IMR-90 (cell line): ENCODE results near the gene ELAVL4. TPM values are rescaled to one million over a fixed set of nuclear protein-coding genes. Genes with fewer than 3 reads are reported as not detected.

ENCODE experiments used
- ATAC-seq: fragments of 200-7000 bp; cut with Tn5 transposase; 2 replicates; pipeline ENCODE4 v1.9.1; 2020; ENCODE audit warnings: low read depth, mild to moderate bottlenecking, moderate library complexity
- BruUV-seq: library from RNA; stranded (reverse); fragments of 400-500 nt; replicated peaks from 2 replicates; lab custom pipeline; 2021; lab: Mats Ljungman, UMichigan
- CTCF ChIA-PET: fragments of 300-600 bp; formaldehyde crosslinking; extraction: SDS; loops from one replicate; lab custom pipeline; 2021; ENCODE audit warnings: antibody characterized with exemption; lab: Yijun Ruan, JAX
- POLR2A ChIA-PET: fragments of 300-600 bp; sonication (Branson Sonifier 250); formaldehyde crosslinking; loops from one replicate; lab custom pipeline; 2022; ENCODE audit warnings: antibody characterized with exemption; ENCODE audit not compliant: unreplicated experiment; lab: Charles Lee
- DNase-seq: peaks from one replicate; pipeline ENCODE4 v3.0.0; 2013
- H2AFZ ChIP-seq: replicated peaks from 2 replicates; pipeline ENCODE3; 2013; ENCODE audit warnings: low read length, mild to moderate bottlenecking; ENCODE audit not compliant: poor library complexity
- H2AK5ac ChIP-seq: 2 replicates; pipeline ENCODE4 v1.6.1; 2013; ENCODE audit warnings: low read depth, low read length, inconsistent platforms
- H2AK9ac ChIP-seq: replicated peaks from 2 replicates; pipeline ENCODE3; 2013; ENCODE audit warnings: mild to moderate bottlenecking, low read depth, low read length, moderate library complexity; ENCODE audit not compliant: poor library complexity
- H2BK120ac ChIP-seq: 2 replicates; pipeline ENCODE4 v1.6.1; 2013; ENCODE audit warnings: low read depth, low read length, inconsistent platforms
- H2BK15ac ChIP-seq: 3 replicates; pipeline ENCODE4 v1.6.1; 2013; ENCODE audit warnings: low read depth, low read length, inconsistent platforms
- H2BK20ac ChIP-seq: 2 replicates; pipeline ENCODE4 v1.6.1; 2013; ENCODE audit warnings: low read depth, mild to moderate bottlenecking, inconsistent platforms, low read length, moderate library complexity
- H2BK5ac ChIP-seq: 2 replicates; pipeline ENCODE4 v1.6.1; 2013; ENCODE audit warnings: mild to moderate bottlenecking, low read depth, low read length, inconsistent platforms; ENCODE audit not compliant: poor library complexity, severe bottlenecking
- H3K14ac ChIP-seq: replicated peaks from 2 replicates; pipeline ENCODE4 v1.6.1; 2013; ENCODE audit warnings: low read depth, low read length, inconsistent platforms
- H3K18ac ChIP-seq: 2 replicates; pipeline ENCODE4 v1.6.1; 2013; ENCODE audit warnings: low read depth, low read length, control low read depth
- H3K23ac ChIP-seq: 2 replicates; pipeline ENCODE4 v1.6.1; 2013; ENCODE audit warnings: low read depth, low read length, inconsistent platforms
- H3K27ac ChIP-seq: 2 replicates; pipeline ENCODE4 v1.5.1; 2013; ENCODE audit warnings: mild to moderate bottlenecking, control low read depth, low read length; ENCODE audit not compliant: insufficient read depth
- H3K27me3 ChIP-seq: 2 replicates; pipeline ENCODE4 v1.6.1; 2013; ENCODE audit warnings: low read length; ENCODE audit not compliant: control insufficient read depth, insufficient read depth
- H3K36me3 ChIP-seq: 2 replicates; pipeline ENCODE4 v1.6.1; 2013; ENCODE audit warnings: low read length, mixed read lengths; ENCODE audit not compliant: control insufficient read depth, insufficient read depth
- H3K4ac ChIP-seq: 2 replicates; pipeline ENCODE4 v1.6.1; 2013; ENCODE audit warnings: low read depth, low read length, inconsistent platforms
- H3K4me1 ChIP-seq: 2 replicates; pipeline ENCODE4 v1.6.1; 2013; ENCODE audit warnings: low read length, mixed read lengths; ENCODE audit not compliant: control insufficient read depth, insufficient read depth
- H3K4me2 ChIP-seq: 2 replicates; pipeline ENCODE4 v1.6.1; 2013; ENCODE audit warnings: low read depth, mild to moderate bottlenecking, control low read depth, low read length, moderate library complexity
- H3K4me3 ChIP-seq: 2 replicates; pipeline ENCODE4 v1.5.1; 2013; ENCODE audit warnings: low read depth, mild to moderate bottlenecking, control low read depth, low read length, moderate library complexity; ENCODE audit not compliant: insufficient read depth
- H3K56ac ChIP-seq: 2 replicates; pipeline ENCODE4 v1.6.1; 2013; ENCODE audit warnings: low read length, inconsistent platforms; ENCODE audit not compliant: insufficient read depth; ENCODE audit errors: extremely low read depth
- H3K79me1 ChIP-seq, 2 experiments: 2 replicates each; pipeline ENCODE4 v1.6.1; 2013; ENCODE audit warnings: low read length in 2 of 2, inconsistent platforms in 1 of 2, low read depth in 1 of 2
- H3K9ac ChIP-seq: 2 replicates; pipeline ENCODE4 v1.6.1; 2013; ENCODE audit warnings: low read depth, low read length, control low read depth
- H3K9me1 ChIP-seq: 2 replicates; pipeline ENCODE4 v1.6.1; 2013; ENCODE audit warnings: low read length, inconsistent platforms; ENCODE audit not compliant: insufficient read depth
- H3K9me3 ChIP-seq: 2 replicates; pipeline ENCODE4 v1.6.1; 2013; ENCODE audit warnings: low read length; ENCODE audit not compliant: control insufficient read depth, insufficient read depth
- H4K20me1 ChIP-seq: 2 replicates; pipeline ENCODE4 v1.6.1; 2013; ENCODE audit warnings: low read length, inconsistent platforms; ENCODE audit not compliant: insufficient read depth
- H4K5ac ChIP-seq: 2 replicates; pipeline ENCODE4 v1.6.1; 2013; ENCODE audit warnings: mild to moderate bottlenecking, low read depth, low read length, control low read depth
- H4K8ac ChIP-seq, 2 experiments: 2 replicates each; pipeline ENCODE4 v1.6.1; 2013; ENCODE audit warnings: low read depth in 2 of 2, low read length in 2 of 2, control low read depth in 1 of 2, inconsistent platforms in 1 of 2
- H4K91ac ChIP-seq: 2 replicates; pipeline ENCODE4 v1.6.1; 2013; ENCODE audit warnings: low read depth, low read length, inconsistent platforms; ENCODE audit not compliant: insufficient read depth
- CEBPB ChIP-seq: IDR thresholded peaks from 2 replicates; pipeline ENCODE4 v1.6.1; 2012; ENCODE audit warnings: low read depth, low read length, improper control_type of control experiment
- FOS ChIP-seq: fragments of 150-350 bp; IDR thresholded peaks from 2 replicates; pipeline ENCODE4 v1.6.1; 2016; ENCODE audit warnings: low read depth, low read length
- MAZ ChIP-seq: IDR thresholded peaks from 2 replicates; pipeline ENCODE4 v1.6.1; 2012; ENCODE audit warnings: low read depth, mild to moderate bottlenecking, low read length, improper control_type of control experiment, moderate library complexity, borderline replicate concordance
- MXI1 ChIP-seq: IDR thresholded peaks from 2 replicates; pipeline ENCODE4 v1.6.1; 2012; ENCODE audit warnings: low read depth, mild to moderate bottlenecking, low read length, moderate library complexity, borderline replicate concordance
- NFE2L2 ChIP-seq: fragments of 150-350 bp; IDR thresholded peaks from 2 replicates; pipeline ENCODE4 v1.6.1; 2016; ENCODE audit warnings: low read depth, mild to moderate bottlenecking, low read length
- RAD21 ChIP-seq: IDR thresholded peaks from 2 replicates; pipeline ENCODE4 v1.6.1; 2012; ENCODE audit warnings: low read length, improper control_type of control experiment
- RFX5 ChIP-seq: IDR thresholded peaks from 2 replicates; pipeline ENCODE4 v1.8.0; 2012; ENCODE audit warnings: low read depth, mild to moderate bottlenecking, low read length, moderate library complexity
- WGBS, 2 experiments: methylation state at CpG; one replicate each; pipeline versions ENCODE4 v1.1.5 to v1.1.7; 2013; ENCODE audit warnings: missing lambda C conversion rate in 2 of 2; ENCODE audit not compliant: insufficient read length in 1 of 2; ENCODE audit errors: extremely low coverage in 2 of 2; 5-methylcytosine and 5-hydroxymethylcytosine counted together
- dilution Hi-C: fragments of 300-500 bp; cut with HindIII; formaldehyde crosslinking; loops from one replicate; pipeline ENCODE4 v1.14.3; 2018; ENCODE audit warnings: low sequenced_read_pairs; ENCODE audit not compliant: unreplicated experiment
- in situ Hi-C: fragments of 300-500 bp; cut with MboI; formaldehyde crosslinking; loops from 3 replicates; pipeline ENCODE4 v1.14.3; 2019; ENCODE audit warnings: low sequenced_read_pairs, inconsistent platforms, mixed read lengths
- intact Hi-C: fragments of 100-400 bp; cut with micrococcal nuclease; formaldehyde crosslinking; loops from 2 replicates; pipeline ENCODE4 v1.10.0; 2022
- polyA plus RNA-seq, 3 experiments: library from polyadenylated mRNA; depleted of rRNA; stranded (reverse); fragments of >200 nt; gene quantifications; 2 replicates each; pipeline ENCODE4 v1.2.3, GENCODE V29; 2012; ENCODE audit warnings: low replicate concordance in 1 of 3
- total RNA-seq: library from RNA; depleted of rRNA; stranded (reverse); fragments of >200 nt; gene quantifications from 2 replicates; pipeline ENCODE4 v1.2.3, GENCODE V29; 2012
- TF ChIP-seq, protein P1 (sequence below): conservative IDR thresholded peaks from 2 replicates; pipeline ENCODE4 v1.5.1; 2012; ENCODE audit warnings: mild to moderate bottlenecking, low read depth, low read length, improper control_type of control experiment
- TF ChIP-seq, protein P2 (sequence below): fragments of 150-350 bp; IDR thresholded peaks from 2 replicates; pipeline ENCODE4 v1.6.1; 2016; ENCODE audit warnings: low read depth, mild to moderate bottlenecking, low read length, moderate library complexity, borderline replicate concordance

The ELAVL4 gene
- total and polyA plus RNA-seq, 2 of the 4 experiments (the other 2 are of a cell fraction), result not detected

DNA sequence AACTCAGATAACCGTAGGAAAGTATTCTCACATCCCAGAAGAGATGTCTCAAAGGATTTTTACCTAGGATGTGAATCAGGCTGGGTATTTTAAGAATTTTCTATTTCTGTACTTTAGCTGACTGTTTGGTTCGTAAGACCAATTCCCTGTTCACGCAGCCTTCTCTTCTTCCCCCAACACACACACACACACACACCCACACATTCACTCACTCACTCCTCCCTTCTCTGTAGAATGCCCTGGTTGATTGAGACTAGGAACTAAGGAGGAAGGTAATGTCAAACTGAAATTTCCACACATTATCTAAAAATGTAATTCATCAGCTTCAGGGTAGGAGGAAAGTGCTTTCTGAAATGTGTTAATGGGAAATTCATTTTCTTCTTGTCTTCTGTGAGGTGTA lies 43.5 kb downstream of the ELAVL4 start:
- WGBS, 2 experiments, result no CpG with 5 or more reads among the region's 3 CpGs
- no peak overlapping the region for H3K9ac ChIP-seq
- H3K27ac ChIP-seq, result no peak overlapping the region
- H2BK120ac ChIP-seq, result no peak overlapping the region
- H2AFZ ChIP-seq, result no peak overlapping the region
- in situ Hi-C loops (no loop called here), intact Hi-C loops (no loop called here), dilution Hi-C loops (no loop called here)
- no peak overlapping the region for H3K56ac ChIP-seq
- no peak overlapping the region for H2AK5ac ChIP-seq
- no peaks in the 10 kb centered on the region for H3K9me1 ChIP-seq
- no peak for ATAC-seq
- no peak overlapping the region for H4K91ac ChIP-seq
- POLR2A ChIA-PET, result no interaction called here
- H3K23ac ChIP-seq, result no peak overlapping the region
- no TSS peak for BruUV-seq
- H3K14ac ChIP-seq, result no peak overlapping the region
- H3K4me2 ChIP-seq, result no peak overlapping the region
- no peak overlapping the region for H3K4ac ChIP-seq
- DNase-seq, result no peak
- H3K18ac ChIP-seq, result no peak overlapping the region
- no peaks in the 10 kb centered on the region for H4K20me1 ChIP-seq
- H3K79me1 ChIP-seq, result no peaks in the 10 kb centered on the region
- H4K5ac ChIP-seq, result no peak overlapping the region
- H3K4me1 ChIP-seq, result no peaks in the 10 kb centered on the region
- H2BK15ac ChIP-seq, result no peak overlapping the region
- CTCF ChIA-PET, result no interaction called here
- H3K4me3 ChIP-seq, result no peak overlapping the region
- H2AK9ac ChIP-seq, result no peak overlapping the region
- H2BK20ac ChIP-seq, result no peak overlapping the region
- H4K8ac ChIP-seq, result no peak overlapping the region
- TF ChIP-seq RAD21 (no peak), RFX5 (no peak), NFE2L2 (no peak), MXI1 (no peak), CEBPB (no peak), FOS (no peak), MAZ (no peak)
- TF ChIP-seq, protein P1, sequence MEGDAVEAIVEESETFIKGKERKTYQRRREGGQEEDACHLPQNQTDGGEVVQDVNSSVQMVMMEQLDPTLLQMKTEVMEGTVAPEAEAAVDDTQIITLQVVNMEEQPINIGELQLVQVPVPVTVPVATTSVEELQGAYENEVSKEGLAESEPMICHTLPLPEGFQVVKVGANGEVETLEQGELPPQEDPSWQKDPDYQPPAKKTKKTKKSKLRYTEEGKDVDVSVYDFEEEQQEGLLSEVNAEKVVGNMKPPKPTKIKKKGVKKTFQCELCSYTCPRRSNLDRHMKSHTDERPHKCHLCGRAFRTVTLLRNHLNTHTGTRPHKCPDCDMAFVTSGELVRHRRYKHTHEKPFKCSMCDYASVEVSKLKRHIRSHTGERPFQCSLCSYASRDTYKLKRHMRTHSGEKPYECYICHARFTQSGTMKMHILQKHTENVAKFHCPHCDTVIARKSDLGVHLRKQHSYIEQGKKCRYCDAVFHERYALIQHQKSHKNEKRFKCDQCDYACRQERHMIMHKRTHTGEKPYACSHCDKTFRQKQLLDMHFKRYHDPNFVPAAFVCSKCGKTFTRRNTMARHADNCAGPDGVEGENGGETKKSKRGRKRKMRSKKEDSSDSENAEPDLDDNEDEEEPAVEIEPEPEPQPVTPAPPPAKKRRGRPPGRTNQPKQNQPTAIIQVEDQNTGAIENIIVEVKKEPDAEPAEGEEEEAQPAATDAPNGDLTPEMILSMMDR, result no peak
- TF ChIP-seq, protein P2, sequence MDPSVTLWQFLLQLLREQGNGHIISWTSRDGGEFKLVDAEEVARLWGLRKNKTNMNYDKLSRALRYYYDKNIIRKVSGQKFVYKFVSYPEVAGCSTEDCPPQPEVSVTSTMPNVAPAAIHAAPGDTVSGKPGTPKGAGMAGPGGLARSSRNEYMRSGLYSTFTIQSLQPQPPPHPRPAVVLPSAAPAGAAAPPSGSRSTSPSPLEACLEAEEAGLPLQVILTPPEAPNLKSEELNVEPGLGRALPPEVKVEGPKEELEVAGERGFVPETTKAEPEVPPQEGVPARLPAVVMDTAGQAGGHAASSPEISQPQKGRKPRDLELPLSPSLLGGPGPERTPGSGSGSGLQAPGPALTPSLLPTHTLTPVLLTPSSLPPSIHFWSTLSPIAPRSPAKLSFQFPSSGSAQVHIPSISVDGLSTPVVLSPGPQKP, result no peak
- peak overlapping the region; percentile 33 for H2BK5ac ChIP-seq
- H3K9me3 ChIP-seq, result 0 out of 2 replicates have a peak, but pooled peaks cover 4% of the 10 kb centered on the region
- no peaks in the 10 kb centered on the region for H3K27me3 ChIP-seq
- H3K36me3 ChIP-seq, result no peaks in the 10 kb centered on the region
